Panc1 (cell line): Measurements from ENCODE around the gene ITGB4. TPM values are rescaled to one million over a fixed set of nuclear protein-coding genes. Genes with fewer than 3 reads are reported as not detected.

ENCODE experiments used
- ATAC-seq: fragments of 200-7000 bp; cut with Tn5 transposase; 2 replicates; pipeline ENCODE4 v1.9.1; 2020; ENCODE audit warnings: mild to moderate bottlenecking, moderate library complexity
- BruUV-seq: library from RNA; stranded (reverse); fragments of 400-500 nt; replicated peaks from 2 replicates; lab custom pipeline; 2021; lab: Mats Ljungman, UMichigan
- CTCF ChIA-PET: fragments of 300-600 bp; sonication (Branson Sonifier 250); formaldehyde crosslinking; loops from one replicate; lab custom pipeline; 2022; ENCODE audit warnings: antibody characterized with exemption; lab: Charles Lee
- POLR2A ChIA-PET: fragments of 300-600 bp; sonication (Branson Sonifier 250); formaldehyde crosslinking; loops from one replicate; lab custom pipeline; 2022; ENCODE audit warnings: antibody characterized with exemption; lab: Charles Lee
- DNase-seq: peaks from one replicate; pipeline ENCODE4 v3.0.0-alpha.2; 2010; ENCODE audit warnings: low read depth, low spot score
- H3K27ac ChIP-seq: 2 replicates; pipeline ENCODE4 v1.5.1; 2011; ENCODE audit warnings: mild to moderate bottlenecking, low read length, inconsistent platforms
- H3K27me3 ChIP-seq: fragments of 200-500 bp; sonication (Bioruptor generic); 2 replicates; pipeline ENCODE4 v1.6.0; 2014; ENCODE audit warnings: low read length, inconsistent platforms; ENCODE audit not compliant: control insufficient read depth, insufficient read depth
- H3K36me3 ChIP-seq: fragments of 200-500 bp; sonication (Bioruptor generic); 2 replicates; pipeline ENCODE4 v1.5.1; 2014; ENCODE audit warnings: inconsistent platforms, mild to moderate bottlenecking, low read length, moderate library complexity; ENCODE audit not compliant: control insufficient read depth, insufficient read depth
- H3K4me1 ChIP-seq: 2 replicates; pipeline ENCODE4 v1.5.1; 2011; ENCODE audit warnings: inconsistent platforms, mild to moderate bottlenecking, low read length, moderate library complexity; ENCODE audit not compliant: control insufficient read depth, insufficient read depth
- H3K4me3 ChIP-seq, 2 experiments: 2 replicates each; pipeline ENCODE4 v1.5.1; 2011 to 2012; ENCODE audit warnings: low read depth in 2 of 2, low read length in 2 of 2, mild to moderate bottlenecking in 2 of 2, inconsistent platforms in 1 of 2, moderate library complexity in 1 of 2
- H3K9me3 ChIP-seq: fragments of 200-500 bp; sonication (Bioruptor generic); 2 replicates; pipeline ENCODE4 v1.5.1; 2014; ENCODE audit warnings: low read depth, mild to moderate bottlenecking, inconsistent platforms, low read length, moderate library complexity; ENCODE audit not compliant: control insufficient read depth, insufficient read depth
- CTCF ChIP-seq: fragments of 450-650 bp; IDR thresholded peaks from 2 replicates; pipeline ENCODE4 v1.5.1; 2017; ENCODE audit warnings: mild to moderate bottlenecking
- POLR2AphosphoS5 ChIP-seq: IDR thresholded peaks from 2 replicates; pipeline ENCODE4 v1.6.1; 2012; ENCODE audit warnings: mild to moderate bottlenecking, low read depth, low read length, moderate library complexity
- REST ChIP-seq, 2 experiments: IDR thresholded peaks; 2 replicates each; pipeline ENCODE4 v1.6.1; 2011 to 2012; ENCODE audit warnings: low read depth in 2 of 2, control low read depth in 1 of 2, low read length in 1 of 2, mild to moderate bottlenecking in 1 of 2, moderate library complexity in 1 of 2; ENCODE audit not compliant: insufficient read depth in 1 of 2
- SIN3A ChIP-seq: IDR thresholded peaks from 2 replicates; pipeline ENCODE4 v1.6.1; 2012; ENCODE audit warnings: low read depth, mild to moderate bottlenecking, low read length, moderate library complexity, borderline replicate concordance; ENCODE audit not compliant: insufficient read depth
- TCF7L2 ChIP-seq: IDR thresholded peaks from 2 replicates; pipeline ENCODE4 v1.6.1; 2011; ENCODE audit warnings: mild to moderate bottlenecking, low read depth, low read length, inconsistent platforms
- in situ Hi-C: cut with HindIII; loops from 2 replicates; pipeline ENCODE4 v1.10.0; 2016; ENCODE audit warnings: low sequenced_read_pairs, low pct_unique_long_range_greater_than_20kb
- intact Hi-C: fragments of 100-400 bp; cut with micrococcal nuclease; formaldehyde crosslinking; loops from one replicate; pipeline ENCODE4 v1.10.0; 2022; ENCODE audit not compliant: unreplicated experiment
- total RNA-seq: library from RNA; stranded (reverse); gene quantifications from one replicate; pipeline ENCODE4 v1.2.1, GENCODE V29; 2021; ENCODE audit not compliant: unreplicated experiment

The ITGB4 gene
- total RNA-seq, 1 experiment from 2014 or later: 100 TPM

- intact Hi-C loops (no loop called here), in situ Hi-C loops (no loop called here)
- Histone ChIP-seq H3K4me1 (peaks cover 16% of the 10 kb centered on the region), H3K27me3 (no peaks in the 10 kb centered on the region), H3K27ac (no peak overlapping the region), H3K36me3 (peaks cover 24% of the 10 kb centered on the region), H3K9me3 (no peaks in the 10 kb centered on the region), H3K4me3 (no peak overlapping the region)
- ChIA-PET POLR2A (interaction anchor here (0.5 to 0.7 kb wide), 3 partner anchors 22 to 604 kb away, joined by 3 to 4 read pairs (median 3); no protein-coding TSS in a partner anchor), CTCF (interaction anchor here (0.5 to 0.7 kb wide), 5 partner anchors 9 to 810 kb away, joined by 3 to 11 read pairs (median 3); partner anchors contain the start of gene GALK1)
- BruUV-seq: no TSS peak
- ATAC-seq (no peak; the same call in 1 of the 2 replicates), DNase-seq (no peak)
- no peak for TF ChIP-seq TCF7L2
- no peak for TF ChIP-seq POLR2AphosphoS5
- no peak for TF ChIP-seq CTCF
- no peak for TF ChIP-seq REST (IDR thresholded peaks at IDR 0.05; ENCODE audit: insufficient read depth in 1 of 2, low read depth in 2 of 2, low read length in 1 of 2)
- no peak for TF ChIP-seq SIN3A
Observed at GRCh38 chr17:75773808-75774470, 52.7 kb downstream of the ITGB4 start.

GRCh38 chr17:75774471-75774990 is 53.3 kb downstream of the ITGB4 start:
- DNase-seq (no peak), ATAC-seq (no peak)
- Histone ChIP-seq H3K4me3 (no peak overlapping the region), H3K27ac (no peak overlapping the region), H3K9me3 (no peaks in the 10 kb centered on the region), H3K27me3 (no peaks in the 10 kb centered on the region), H3K36me3 (peaks cover 28% of the 10 kb centered on the region), H3K4me1 (peaks cover 16% of the 10 kb centered on the region)
- BruUV-seq: no TSS peak
- in situ Hi-C loops: no loop called here
- ChIA-PET POLR2A (interaction anchor here (0.5 to 0.8 kb wide), 3 partner anchors 9 to 492 kb away, joined by 3 to 5 read pairs (median 4); partner anchors contain the start of gene GALK1), CTCF (interaction anchor here (0.5 to 0.6 kb wide), 3 partner anchors 13 to 809 kb away, joined by 3 to 11 read pairs (median 5); no protein-coding TSS in a partner anchor)
- no peak for TF ChIP-seq CTCF
- TF ChIP-seq TCF7L2: no peak
- no peak for TF ChIP-seq POLR2AphosphoS5
- no peak for TF ChIP-seq REST (IDR thresholded peaks at IDR 0.05; ENCODE audit: insufficient read depth in 1 of 2, low read depth in 2 of 2, low read length in 1 of 2)
- TF ChIP-seq SIN3A: no peak
- intact Hi-C loops: no loop called here
